ENCODE data around the gene EGFL8. TPM values are rescaled to one million over a fixed set of nuclear protein-coding genes. Genes with fewer than 3 reads are reported as not detected.

The EGFL8 gene
- total and polyA plus RNA-seq, 9 of the 15 experiments (the other 6 are each of a cell fraction or from before 2014, with no cell fraction given), result 2.2 to 47.4 (median 14.2) TPM

GRCh38 chr6:32166411-32167061 lies 2.1 kb downstream of the EGFL8 start (continued):
- TF ChIP-seq FOXM1 (IDR thresholded peaks at IDR 0.05; ENCODE audit: low read depth) (no peak), FOXM1 (CRISPR knock-in tag; IDR thresholded peaks at IDR 0.05; ENCODE audit: low read depth) (no peak; the same call in 1 of the 2 replicates), PBX2 (CRISPR knock-in tag; IDR thresholded peaks at IDR 0.05; ENCODE audit: low read depth) (no peak), PBX2 (tag; conservative IDR thresholded peaks at IDR 0.05; ENCODE audit: low read depth) (no peak), MBD2 (IDR thresholded peaks at IDR 0.05; ENCODE audit: borderline replicate concordance, low read depth) (no peak), STAG1 (CRISPR knock-in tag; IDR thresholded peaks at IDR 0.05; ENCODE audit: borderline replicate concordance) (no peak), L3MBTL2 (IDR thresholded peaks at IDR 0.05) (no peak), NCOR1 (IDR thresholded peaks at IDR 0.05) (no peak), MEIS2 (IDR thresholded peaks at IDR 0.05; ENCODE audit: partially characterized antibody) (no peak), RAD21 (CRISPR knock-in tag; conservative IDR thresholded peaks at IDR 0.05 in 1 of 2, IDR thresholded peaks at IDR 0.05 in 1 of 2) (peak in 1 of 2 experiments; percentile 35; a peak in 3 of 4 replicates), ARNT (IDR thresholded peaks at IDR 0.05) (no peak), TFAM (CRISPR knock-in tag; conservative IDR thresholded peaks at IDR 0.05) (no peak), TBP (optimal IDR thresholded peaks at IDR 0.05; ENCODE audit: low read depth, low read length) (no peak), NFATC3 (IDR thresholded peaks at IDR 0.05) (no peak), MYC (IDR thresholded peaks at IDR 0.05; ENCODE audit: low read depth, low read length) (no peak), MYC (CRISPR knock-in tag; IDR thresholded peaks at IDR 0.05; ENCODE audit: borderline replicate concordance, low read depth) (no peak)

Data from K562 (cell line).